Smooth muscle cell (in vitro differentiated cells): ENCODE results near the gene CCR4. TPM values are rescaled to one million over a fixed set of nuclear protein-coding genes. Genes with fewer than 3 reads are reported as not detected.

Experiments used
- DNase-seq: peaks from one replicate; lab custom pipeline; 2025; ENCODE audit not compliant: unreplicated experiment; lab: John Stamatoyannopoulos, UW
- H2AFZ ChIP-seq: fragments of 200-600 bp; sonication (generic); 2 replicates; pipeline ENCODE4 v1.6.0; 2016; ENCODE audit warnings: antibody characterized with exemption, low read depth, mild to moderate bottlenecking
- H3F3A ChIP-seq: fragments of 200-600 bp; sonication (generic); 2 replicates; pipeline ENCODE4 v1.6.0; 2017; ENCODE audit warnings: antibody characterized with exemption, low read depth
- H3K27ac ChIP-seq: fragments of 200-600 bp; sonication (generic); 2 replicates; pipeline ENCODE4 v1.5.1; 2016; ENCODE audit warnings: low read depth, mild to moderate bottlenecking
- H3K27me3 ChIP-seq: fragments of 200-600 bp; sonication (generic); 2 replicates; pipeline ENCODE4 v1.6.1; 2016; ENCODE audit warnings: low read depth, mild to moderate bottlenecking
- H3K36me3 ChIP-seq: fragments of 200-600 bp; sonication (generic); 2 replicates; pipeline ENCODE4 v1.5.1; 2016; ENCODE audit warnings: low read depth
- H3K4me1 ChIP-seq: fragments of 200-600 bp; sonication (generic); 2 replicates; pipeline ENCODE4 v1.5.1; 2016; ENCODE audit warnings: low read depth
- H3K4me2 ChIP-seq: fragments of 200-600 bp; sonication (generic); 2 replicates; pipeline ENCODE4 v1.6.0; 2016; ENCODE audit warnings: mild to moderate bottlenecking
- H3K4me3 ChIP-seq: fragments of 200-600 bp; sonication (generic); 2 replicates; pipeline ENCODE4 v1.5.1; 2016; ENCODE audit warnings: mild to moderate bottlenecking
- H3K79me2 ChIP-seq: fragments of 200-600 bp; sonication (generic); 2 replicates; pipeline ENCODE4 v1.6.0; 2016; ENCODE audit warnings: low read depth, mild to moderate bottlenecking
- H3K9ac ChIP-seq: fragments of 200-600 bp; sonication (generic); 2 replicates; pipeline ENCODE4 v1.6.0; 2016; ENCODE audit warnings: low read depth
- H3K9me3 ChIP-seq: fragments of 200-600 bp; sonication (generic); replicated peaks from 2 replicates; pipeline ENCODE4 v1.5.1; 2016; ENCODE audit warnings: low read depth
- H4K20me1 ChIP-seq: fragments of 200-600 bp; sonication (generic); 2 replicates; pipeline ENCODE4 v1.6.0; 2016; ENCODE audit warnings: low read depth
- WGBS: methylation state at CpG from one replicate; pipeline ENCODE4 v1.1.7; 2016; ENCODE audit warnings: low lambda C conversion rate; 5-methylcytosine and 5-hydroxymethylcytosine counted together
- polyA plus RNA-seq: library from polyadenylated mRNA; unstranded; fragments of >200 nt; fragmentation: Nextera tagmentation; extraction: Ambion mirVana; gene quantifications from 2 replicates; pipeline ENCODE4 v1.2.1, GENCODE V29; 2016
- total RNA-seq: library from RNA; depleted of rRNA; stranded (reverse); fragments of >200 nt; gene quantifications from 2 replicates; pipeline ENCODE4 v1.2.3, GENCODE V29; 2014
- TF ChIP-seq, protein P1 (sequence below): fragments of 200-600 bp; sonication (generic); IDR thresholded peaks from 2 replicates; pipeline ENCODE4 v1.5.1; 2017; ENCODE audit warnings: borderline replicate concordance, mild to moderate bottlenecking, antibody characterized with exemption; ENCODE audit not compliant: insufficient read depth, poor library complexity, severe bottlenecking

CCR4 gene
- total and polyA plus RNA-seq, 2 experiments from 2014 or later: not detected

DNA sequence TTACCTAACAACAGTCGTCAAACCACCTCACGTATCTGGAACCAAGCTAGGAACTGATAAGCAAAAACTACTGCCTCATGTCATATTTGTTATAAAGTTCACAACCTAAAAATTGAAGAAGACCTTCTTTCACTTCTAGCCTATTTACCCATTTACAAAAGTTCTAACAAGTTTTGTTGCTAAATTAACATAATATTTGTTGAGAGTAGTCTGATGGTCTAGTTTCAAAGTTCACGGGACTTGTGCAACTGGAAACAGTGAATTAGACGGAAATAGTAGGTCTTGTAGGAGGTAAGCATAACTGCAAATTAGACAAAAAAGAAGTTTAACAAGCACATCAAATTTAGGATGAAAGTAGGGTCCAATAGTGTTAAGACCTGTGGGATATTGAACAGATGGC lies 51.9 kb downstream of the CCR4 start:
- peaks cover 3% of the 10 kb centered on the region for H4K20me1 ChIP-seq
- no peak overlapping the region for H3K9ac ChIP-seq
- H3K36me3 ChIP-seq: no peaks in the 10 kb centered on the region
- TF ChIP-seq, protein P1, sequence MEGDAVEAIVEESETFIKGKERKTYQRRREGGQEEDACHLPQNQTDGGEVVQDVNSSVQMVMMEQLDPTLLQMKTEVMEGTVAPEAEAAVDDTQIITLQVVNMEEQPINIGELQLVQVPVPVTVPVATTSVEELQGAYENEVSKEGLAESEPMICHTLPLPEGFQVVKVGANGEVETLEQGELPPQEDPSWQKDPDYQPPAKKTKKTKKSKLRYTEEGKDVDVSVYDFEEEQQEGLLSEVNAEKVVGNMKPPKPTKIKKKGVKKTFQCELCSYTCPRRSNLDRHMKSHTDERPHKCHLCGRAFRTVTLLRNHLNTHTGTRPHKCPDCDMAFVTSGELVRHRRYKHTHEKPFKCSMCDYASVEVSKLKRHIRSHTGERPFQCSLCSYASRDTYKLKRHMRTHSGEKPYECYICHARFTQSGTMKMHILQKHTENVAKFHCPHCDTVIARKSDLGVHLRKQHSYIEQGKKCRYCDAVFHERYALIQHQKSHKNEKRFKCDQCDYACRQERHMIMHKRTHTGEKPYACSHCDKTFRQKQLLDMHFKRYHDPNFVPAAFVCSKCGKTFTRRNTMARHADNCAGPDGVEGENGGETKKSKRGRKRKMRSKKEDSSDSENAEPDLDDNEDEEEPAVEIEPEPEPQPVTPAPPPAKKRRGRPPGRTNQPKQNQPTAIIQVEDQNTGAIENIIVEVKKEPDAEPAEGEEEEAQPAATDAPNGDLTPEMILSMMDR: no peak
- WGBS: 96% methylated on average over 4 of the region's 4 CpGs
- no peak overlapping the region for H3K4me2 ChIP-seq
- no peaks in the 10 kb centered on the region for H3K9me3 ChIP-seq
- H3K4me1 ChIP-seq: no peaks in the 10 kb centered on the region
- H3K4me3 ChIP-seq: no peak overlapping the region
- H2AFZ ChIP-seq: no peak overlapping the region
- DNase-seq: no peak
- H3K27me3 ChIP-seq: no peaks in the 10 kb centered on the region
- no peaks in the 10 kb centered on the region for H3K79me2 ChIP-seq
- H3F3A ChIP-seq: no peaks in the 10 kb centered on the region
- H3K27ac ChIP-seq: no peak overlapping the region

- DNase-seq: no peak
- no peaks in the 10 kb centered on the region for H3K4me1 ChIP-seq
- H3K36me3 ChIP-seq: no peaks in the 10 kb centered on the region
- H3F3A ChIP-seq: no peaks in the 10 kb centered on the region
- peaks cover 3% of the 10 kb centered on the region for H4K20me1 ChIP-seq
- H3K27ac ChIP-seq: no peak overlapping the region
- no peaks in the 10 kb centered on the region for H3K79me2 ChIP-seq
- no peaks in the 10 kb centered on the region for H3K27me3 ChIP-seq
- no peaks in the 10 kb centered on the region for H3K9me3 ChIP-seq
- no peak overlapping the region for H2AFZ ChIP-seq
- TF ChIP-seq, protein P1: no peak
- no peak overlapping the region for H3K4me3 ChIP-seq
- no peak overlapping the region for H3K9ac ChIP-seq
- no peak overlapping the region for H3K4me2 ChIP-seq
- WGBS: 99% methylated on average over 4 of the region's 4 CpGs
Measured at GRCh38 chr3:33004205-33004604, 52.8 kb downstream of the CCR4 start.

DNA sequence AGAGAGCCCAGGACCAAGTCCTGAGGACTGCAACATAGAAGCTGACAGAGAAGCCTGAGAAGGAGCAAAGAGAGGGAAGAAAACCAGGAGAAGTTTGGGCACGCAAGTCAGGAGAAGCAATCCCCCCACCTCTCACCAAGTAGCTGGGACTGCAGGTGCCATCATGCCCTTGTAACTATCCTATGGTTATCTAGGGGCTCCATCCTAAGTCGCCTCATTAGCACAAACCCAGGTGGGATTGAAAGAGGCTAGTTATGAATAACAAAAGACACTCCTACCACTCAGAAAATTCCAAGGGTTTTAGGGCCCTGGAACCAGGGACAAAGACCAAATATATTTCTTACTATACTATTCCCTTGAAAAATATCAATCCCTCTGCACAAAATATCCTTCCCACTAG lies 53.5 kb downstream of the CCR4 start:
- Histone ChIP-seq H4K20me1 (peaks cover 3% of the 10 kb centered on the region), H3K9ac (no peak overlapping the region), H3K27ac (no peak overlapping the region), H3K9me3 (no peaks in the 10 kb centered on the region), H3K79me2 (no peaks in the 10 kb centered on the region), H3K4me3 (no peak overlapping the region), H2AFZ (no peak overlapping the region), H3K4me1 (no peaks in the 10 kb centered on the region), H3K36me3 (no peaks in the 10 kb centered on the region), H3K27me3 (no peaks in the 10 kb centered on the region), H3K4me2 (no peak overlapping the region), H3F3A (no peaks in the 10 kb centered on the region)
- no peak for DNase-seq
- TF ChIP-seq, protein P1: no peak
- 93% methylated on average over 2 of the region's 2 CpGs for WGBS

Other genes starting within 250 kb of the CCR4 start
- gene TRIM71, start 133.6 kb upstream of the CCR4 start, total RNA-seq: 1.1 and 1.3 TPM in 2 replicates
- gene TRIM71, start 133.6 kb upstream of the CCR4 start, polyA plus RNA-seq: 0.19 and 0.47 TPM in 2 replicates
- gene GLB1, start 145.5 kb downstream of the CCR4 start, total RNA-seq: 106 and 123 TPM in 2 replicates
- gene GLB1, start 145.5 kb downstream of the CCR4 start, polyA plus RNA-seq: 91.5 and 99.6 TPM in 2 replicates
- gene TMPPE, start 145.5 kb downstream of the CCR4 start, total RNA-seq: 2.8 and 3.6 TPM in 2 replicates
- gene TMPPE, start 145.5 kb downstream of the CCR4 start, polyA plus RNA-seq: 0.14 and 1.6 TPM in 2 replicates
- gene CRTAP, start 162.4 kb downstream of the CCR4 start, total RNA-seq: 206 and 235 TPM in 2 replicates
- 147 and 195 TPM in 2 replicates for gene CRTAP, start 162.4 kb downstream of the CCR4 start, polyA plus RNA-seq